HG02970 (cell line): Measurements from ENCODE around the gene CFAP251.
"Not testable (repeated sequence)": the region's sequence is repeated elsewhere in the genome, so short reads cannot be mapped to it uniquely, and the experiment has no call there.

Source experiments
- ATAC-seq: cut with Tn5 transposase; IDR thresholded peaks from one replicate; pipeline ENCODE4 v1.9.1; 2021; ENCODE audit warnings: mild to moderate bottlenecking, moderate library complexity, moderate number of reproducible peaks; ENCODE audit not compliant: unreplicated experiment, low FRiP score

The CFAP251 gene

GRCh38 chr12:121917950-121918678, at the start of gene CFAP251:
Gene CFAP251 (plus strand): TSS chr12:121918592. CDS start chr12:121921306, 2,714 bp downstream.
- ATAC-seq = peak; percentile 94

- ATAC-seq = not testable (repeated sequence)
Observed at GRCh38 chr12:121869229-121869628, 49.2 kb upstream of the CFAP251 start.

GRCh38 chr12:121871467-121871866, 46.9 kb upstream of the CFAP251 start:
- no peak for ATAC-seq

- ATAC-seq = no peak
Observed at GRCh38 chr12:121872546-121873215, 45.7 kb upstream of the CFAP251 start.

GRCh38 chr12:121873216-121873569, 45.2 kb upstream of the CFAP251 start:
- no peak for ATAC-seq

GRCh38 chr12:121874071-121874470, 44.3 kb upstream of the CFAP251 start:
- ATAC-seq = no peak

- no peak for ATAC-seq
Observed at GRCh38 chr12:121875582-121875981, 42.8 kb upstream of the CFAP251 start.

- ATAC-seq = not testable (repeated sequence)
Observed at GRCh38 chr12:121876080-121876447, 42.3 kb upstream of the CFAP251 start.

- no peak for ATAC-seq
Observed at GRCh38 chr12:121883315-121883660, 35.1 kb upstream of the CFAP251 start.

GRCh38 chr12:121885129-121885528, 33.3 kb upstream of the CFAP251 start:
- ATAC-seq = not testable (repeated sequence)

- no peak for ATAC-seq
Observed at GRCh38 chr12:121888083-121888477, 30.3 kb upstream of the CFAP251 start.

GRCh38 chr12:121888478-121889273, 29.7 kb upstream of the CFAP251 start, which contains the start of gene PSMD9:
Gene PSMD9 (plus strand): TSS chr12:121888790. CDS start chr12:121888857, 67 bp downstream.
- peak; percentile 94 for ATAC-seq

- no peak for ATAC-seq
Observed at GRCh38 chr12:121889274-121889624, 29.1 kb upstream of the CFAP251 start.

GRCh38 chr12:121889661-121890060, 28.7 kb upstream of the CFAP251 start:
- not testable (repeated sequence) for ATAC-seq

GRCh38 chr12:121892673-121893561, 25.5 kb upstream of the CFAP251 start:
- ATAC-seq = no peak

- no peak for ATAC-seq
Observed at GRCh38 chr12:121893961-121894460, 24.4 kb upstream of the CFAP251 start.

- no peak for ATAC-seq
Observed at GRCh38 chr12:121894633-121895032, 23.8 kb upstream of the CFAP251 start.

GRCh38 chr12:121898287-121898686, 20.1 kb upstream of the CFAP251 start:
- no peak for ATAC-seq

GRCh38 chr12:121899590-121899989, 18.8 kb upstream of the CFAP251 start:
- no peak for ATAC-seq

GRCh38 chr12:121903202-121903601, 15.2 kb upstream of the CFAP251 start:
- ATAC-seq = no peak
